ENCODE results near the gene PRSS36.

DNA sequence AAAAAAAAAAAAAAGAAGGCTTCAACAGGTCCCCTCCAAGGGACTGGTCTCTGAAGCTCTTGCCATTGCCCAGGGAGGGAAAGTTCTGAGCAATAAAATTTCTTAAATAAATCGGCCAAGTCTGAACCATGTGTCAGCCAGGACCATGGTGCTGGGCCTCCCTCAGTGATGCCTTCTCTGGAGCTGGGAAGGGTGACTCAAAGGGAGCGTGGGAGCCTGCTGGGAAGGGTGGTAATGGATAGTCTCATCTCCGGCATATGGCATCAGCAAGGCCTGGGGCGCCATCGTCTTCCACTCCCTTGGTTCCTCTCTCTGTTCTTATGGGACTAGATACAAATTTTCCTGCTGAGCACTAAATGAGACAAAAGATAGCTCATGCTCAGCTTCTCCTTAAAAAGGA is 57.5 kb downstream of the PRSS36 start:
- TF ChIP-seq, protein P1, sequence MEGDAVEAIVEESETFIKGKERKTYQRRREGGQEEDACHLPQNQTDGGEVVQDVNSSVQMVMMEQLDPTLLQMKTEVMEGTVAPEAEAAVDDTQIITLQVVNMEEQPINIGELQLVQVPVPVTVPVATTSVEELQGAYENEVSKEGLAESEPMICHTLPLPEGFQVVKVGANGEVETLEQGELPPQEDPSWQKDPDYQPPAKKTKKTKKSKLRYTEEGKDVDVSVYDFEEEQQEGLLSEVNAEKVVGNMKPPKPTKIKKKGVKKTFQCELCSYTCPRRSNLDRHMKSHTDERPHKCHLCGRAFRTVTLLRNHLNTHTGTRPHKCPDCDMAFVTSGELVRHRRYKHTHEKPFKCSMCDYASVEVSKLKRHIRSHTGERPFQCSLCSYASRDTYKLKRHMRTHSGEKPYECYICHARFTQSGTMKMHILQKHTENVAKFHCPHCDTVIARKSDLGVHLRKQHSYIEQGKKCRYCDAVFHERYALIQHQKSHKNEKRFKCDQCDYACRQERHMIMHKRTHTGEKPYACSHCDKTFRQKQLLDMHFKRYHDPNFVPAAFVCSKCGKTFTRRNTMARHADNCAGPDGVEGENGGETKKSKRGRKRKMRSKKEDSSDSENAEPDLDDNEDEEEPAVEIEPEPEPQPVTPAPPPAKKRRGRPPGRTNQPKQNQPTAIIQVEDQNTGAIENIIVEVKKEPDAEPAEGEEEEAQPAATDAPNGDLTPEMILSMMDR (IDR thresholded peaks at IDR 0.05; ENCODE audit: insufficient read depth, low read length) = no peak
- TF ChIP-seq POLR2AphosphoS5 (IDR thresholded peaks at IDR 0.05; ENCODE audit: low read depth) (no peak), GABPA (IDR thresholded peaks at IDR 0.05; ENCODE audit: low read depth) (no peak)

Data from HL-60 (cell line).